Upper lobe of left lung (tissue), 6 donors: Measurements from ENCODE around the gene PRR14. TPM values are rescaled to one million over a fixed set of nuclear protein-coding genes. Genes with fewer than 3 reads are reported as not detected.

Experiments used
- ATAC-seq, 2 donors: fragments of 200-7000 bp; cut with Tn5 transposase; one replicate each; pipeline ENCODE4 v1.9.1; 2022; ENCODE audit warnings: mild to moderate bottlenecking in 2 of 2, moderate library complexity in 2 of 2; ENCODE audit not compliant: low FRiP score in 2 of 2
- DNase-seq, 2 donors: peaks; one replicate each; pipeline ENCODE4 v3.0.0-alpha.2; 2019 to 2020
- H3K27ac ChIP-seq, 4 donors: fragments of 200-600 bp; sonication (generic); one replicate each; pipeline ENCODE4 v1.5.1; 2016 to 2019
- H3K27me3 ChIP-seq, 4 donors: fragments of 200-600 bp; sonication (generic); one replicate each; pipeline ENCODE4 v1.5.1; 2017 to 2019
- H3K36me3 ChIP-seq, 4 donors: fragments of 200-600 bp; sonication (generic); one replicate each; pipeline ENCODE4 v1.5.1; 2016 to 2019
- H3K4me1 ChIP-seq, 4 donors: fragments of 200-600 bp; sonication (generic); one replicate each; pipeline ENCODE4 v1.5.1; 2018 to 2019
- H3K4me3 ChIP-seq, 4 donors: fragments of 200-600 bp; sonication (generic); one replicate each; pipeline ENCODE4 v1.5.1; 2017 to 2019; ENCODE audit warnings: mild to moderate bottlenecking in 2 of 4, moderate library complexity in 1 of 4
- H3K9me3 ChIP-seq, 4 donors: fragments of 200-600 bp; sonication (generic); one replicate each; pipeline ENCODE4 v1.5.1; 2018 to 2019
- EP300 ChIP-seq, 4 donors: sonication (generic); formaldehyde crosslinking; IDR thresholded peaks; one replicate each; pipeline ENCODE4 v1.5.1; 2017; ENCODE audit warnings: antibody characterized with exemption in 4 of 4, control low read depth in 2 of 4
- POLR2A ChIP-seq, 4 donors: fragments of 450-650 bp; IDR thresholded peaks; one replicate each; pipeline ENCODE4 v1.5.1; 2016 to 2017; ENCODE audit warnings: antibody characterized with exemption in 4 of 4, mild to moderate bottlenecking in 2 of 4
- POLR2AphosphoS5 ChIP-seq, 2 donors: sonication (generic); formaldehyde crosslinking; IDR thresholded peaks; one replicate each; pipeline ENCODE4 v1.5.1; 2017; ENCODE audit warnings: antibody characterized with exemption in 2 of 2
- WGBS, 2 donors: methylation state at CpG; one replicate each; pipeline ENCODE4 v1.1.5; 2017 to 2018; 5-methylcytosine and 5-hydroxymethylcytosine counted together
- total RNA-seq, 6 donors: library from RNA; depleted of rRNA in 4 of 6; stranded (reverse); fragments of >200 nt in 4 of 6; gene quantifications; one replicate each; pipeline versions ENCODE4 v1.1.0 to v1.2.1, GENCODE V29; 2016 to 2021
- TF ChIP-seq, protein P1 (sequence below), 6 experiments: fragments of 450-650 bp in 4 of 6; fragments of 200-600 bp in 2 of 6; sonication (generic) in 2 of 6; IDR thresholded peaks; one replicate each; pipeline ENCODE4 v1.5.1; 2016 to 2019; ENCODE audit warnings: antibody characterized with exemption in 6 of 6
- donor health status: DM: no; HTN: no; CAD: no; lungs with moderate emphysema.
- donor health status: DM: no; HTN: yes; CAD: no; lungs with severe emphysema.

Gene PRR14
- total RNA-seq, 6 donors from 2014 or later = 34.5 to 160 (median 54.9) TPM

DNA sequence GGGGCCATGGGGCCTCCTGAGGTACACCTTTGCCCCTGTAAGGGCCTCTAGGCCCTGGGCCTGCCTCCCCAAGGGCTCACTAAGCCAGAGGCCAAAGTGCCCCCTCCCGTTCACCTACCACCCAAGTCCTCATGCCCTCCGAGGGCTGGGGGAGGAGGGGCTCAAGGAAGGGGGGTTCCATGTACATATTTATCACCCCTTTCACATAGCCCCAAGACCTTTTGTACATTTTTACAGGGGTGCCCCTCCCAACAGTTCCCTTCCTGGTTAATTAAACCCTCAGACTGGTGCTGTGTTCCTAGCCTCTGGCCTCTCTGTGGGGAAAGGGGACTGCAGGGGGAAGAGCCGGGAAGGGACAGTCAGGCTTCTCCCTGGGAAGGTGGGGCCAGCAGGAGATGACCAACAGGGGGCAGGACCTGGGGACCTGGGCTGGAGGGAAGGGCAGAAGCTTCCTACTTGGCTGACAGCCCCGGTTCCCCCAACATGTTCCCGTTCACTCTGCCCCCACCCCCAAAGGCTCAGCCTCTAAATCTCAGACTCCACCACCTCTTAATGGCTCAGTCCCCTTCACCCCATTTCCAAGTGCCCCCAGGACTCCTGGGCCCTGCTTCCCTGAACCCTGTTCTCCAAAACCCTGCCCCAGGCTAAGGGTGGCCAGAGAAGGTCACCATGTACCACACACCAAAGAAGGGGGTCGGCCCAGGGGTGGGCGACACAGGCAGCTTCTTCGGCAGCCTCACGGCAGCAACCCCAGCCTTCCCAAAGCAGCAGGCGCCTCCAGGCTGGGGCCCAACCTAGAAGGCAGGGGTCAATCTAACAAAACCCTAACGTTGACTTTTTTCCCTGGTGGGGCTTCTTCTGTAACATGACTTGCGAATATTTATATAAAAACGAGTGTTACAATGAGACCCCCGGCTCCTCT, 19.4 kb downstream of the PRR14 start:
- Histone ChIP-seq H3K27ac (no peak overlapping the region), H3K36me3 (peaks cover 42 to 59% (median 57%) of the 10 kb centered on the region in 4 donors), H3K4me1 (no peaks in the 10 kb centered on the region), H3K4me3 (no peak overlapping the region), H3K27me3 (no peaks in the 10 kb centered on the region), H3K9me3 (no peaks in the 10 kb centered on the region)
- ATAC-seq = peak in 1 of 2 donors; percentile 7
- DNase-seq = no peak
- WGBS, 2 donors = 81 to 84% methylated on average over 13 to 14 of the region's 14 CpGs
- TF ChIP-seq POLR2A (IDR thresholded peaks at IDR 0.05) (no peak), EP300 (IDR thresholded peaks at IDR 0.05) (no peak), POLR2AphosphoS5 (IDR thresholded peaks at IDR 0.05) (no peak)
- TF ChIP-seq, protein P1, sequence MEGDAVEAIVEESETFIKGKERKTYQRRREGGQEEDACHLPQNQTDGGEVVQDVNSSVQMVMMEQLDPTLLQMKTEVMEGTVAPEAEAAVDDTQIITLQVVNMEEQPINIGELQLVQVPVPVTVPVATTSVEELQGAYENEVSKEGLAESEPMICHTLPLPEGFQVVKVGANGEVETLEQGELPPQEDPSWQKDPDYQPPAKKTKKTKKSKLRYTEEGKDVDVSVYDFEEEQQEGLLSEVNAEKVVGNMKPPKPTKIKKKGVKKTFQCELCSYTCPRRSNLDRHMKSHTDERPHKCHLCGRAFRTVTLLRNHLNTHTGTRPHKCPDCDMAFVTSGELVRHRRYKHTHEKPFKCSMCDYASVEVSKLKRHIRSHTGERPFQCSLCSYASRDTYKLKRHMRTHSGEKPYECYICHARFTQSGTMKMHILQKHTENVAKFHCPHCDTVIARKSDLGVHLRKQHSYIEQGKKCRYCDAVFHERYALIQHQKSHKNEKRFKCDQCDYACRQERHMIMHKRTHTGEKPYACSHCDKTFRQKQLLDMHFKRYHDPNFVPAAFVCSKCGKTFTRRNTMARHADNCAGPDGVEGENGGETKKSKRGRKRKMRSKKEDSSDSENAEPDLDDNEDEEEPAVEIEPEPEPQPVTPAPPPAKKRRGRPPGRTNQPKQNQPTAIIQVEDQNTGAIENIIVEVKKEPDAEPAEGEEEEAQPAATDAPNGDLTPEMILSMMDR (IDR thresholded peaks at IDR 0.05) = no peak

DNA sequence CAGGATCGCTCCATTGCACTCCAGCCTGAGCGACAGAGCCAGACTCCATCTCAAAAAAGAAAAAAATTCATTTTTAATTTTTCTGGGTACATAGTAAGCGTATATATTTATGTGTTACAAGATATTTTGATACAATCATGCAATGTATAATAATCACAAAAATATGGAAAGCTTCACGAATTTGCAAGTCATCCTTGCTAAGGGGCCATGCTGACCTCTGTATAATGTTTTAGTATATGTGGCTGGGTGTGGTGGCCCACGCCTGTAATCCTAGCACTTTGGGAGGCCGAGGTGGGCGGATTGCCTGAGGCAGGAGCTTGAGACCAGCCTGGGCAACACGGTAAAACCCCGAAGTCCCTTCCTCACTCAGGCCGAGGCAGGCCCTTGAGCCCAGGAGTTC, 24.4 kb downstream of the PRR14 start:
- H3K36me3 ChIP-seq = peaks cover 0 to 11% (median 7%) of the 10 kb centered on the region in 4 donors
- no peak overlapping the region for H3K4me3 ChIP-seq
- H3K27ac ChIP-seq = no peak overlapping the region
- TF ChIP-seq EP300 (IDR thresholded peaks at IDR 0.05) (no peak), POLR2A (IDR thresholded peaks at IDR 0.05) (no peak), POLR2AphosphoS5 (IDR thresholded peaks at IDR 0.05) (no peak)
- TF ChIP-seq, protein P1 (IDR thresholded peaks at IDR 0.05) = no peak
- DNase-seq (no peak), ATAC-seq (no peak)
- H3K27me3 ChIP-seq = no peaks in the 10 kb centered on the region
- 90% methylated on average over 10 of the region's 10 CpGs for WGBS, 2 donors
- H3K4me1 ChIP-seq = no peaks in the 10 kb centered on the region
- no peaks in the 10 kb centered on the region for H3K9me3 ChIP-seq

DNA sequence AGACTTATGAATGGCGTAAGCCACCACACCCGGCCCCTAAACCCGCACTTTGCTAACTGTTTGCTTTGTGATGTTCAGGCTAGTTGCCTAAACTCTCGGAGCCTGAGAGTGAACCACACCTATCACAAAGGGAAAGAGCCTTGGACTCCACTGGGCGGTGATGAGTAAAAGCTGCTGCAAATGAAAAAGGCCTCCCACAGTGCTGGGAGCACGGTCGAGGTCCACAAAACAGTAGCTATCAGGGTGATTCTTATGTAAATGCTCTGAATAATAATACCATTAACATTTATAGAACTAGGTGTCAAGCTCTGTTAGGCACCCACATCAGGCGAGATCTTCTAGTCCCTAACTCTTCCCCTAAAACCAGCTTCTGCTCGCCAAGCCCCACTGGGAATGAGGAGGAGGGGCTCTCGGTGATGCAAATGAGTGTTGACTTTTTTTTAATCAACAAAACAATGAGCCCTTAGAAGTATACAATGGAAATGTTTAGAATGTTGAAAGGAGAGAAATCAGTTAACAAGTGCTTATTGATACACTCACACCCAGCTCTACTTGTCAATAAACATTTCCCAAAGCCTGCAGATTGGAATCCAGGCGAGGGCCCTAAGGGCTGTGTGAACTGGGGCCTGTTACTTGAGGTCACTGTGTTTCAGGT, 27.3 kb downstream of the PRR14 start:
- WGBS, 2 donors = 80 to 82% methylated on average over 11 of the region's 11 CpGs
- no peak for DNase-seq
- Histone ChIP-seq H3K27ac (no peak overlapping the region), H3K4me3 (no peak overlapping the region), H3K4me1 (no peaks in the 10 kb centered on the region), H3K9me3 (no peaks in the 10 kb centered on the region), H3K36me3 (no peaks in the 10 kb centered on the region), H3K27me3 (no peaks in the 10 kb centered on the region)
- no peak for TF ChIP-seq POLR2A (IDR thresholded peaks at IDR 0.05)
- TF ChIP-seq, protein P1 (IDR thresholded peaks at IDR 0.05) = no peak
- no peak for ATAC-seq

DNA sequence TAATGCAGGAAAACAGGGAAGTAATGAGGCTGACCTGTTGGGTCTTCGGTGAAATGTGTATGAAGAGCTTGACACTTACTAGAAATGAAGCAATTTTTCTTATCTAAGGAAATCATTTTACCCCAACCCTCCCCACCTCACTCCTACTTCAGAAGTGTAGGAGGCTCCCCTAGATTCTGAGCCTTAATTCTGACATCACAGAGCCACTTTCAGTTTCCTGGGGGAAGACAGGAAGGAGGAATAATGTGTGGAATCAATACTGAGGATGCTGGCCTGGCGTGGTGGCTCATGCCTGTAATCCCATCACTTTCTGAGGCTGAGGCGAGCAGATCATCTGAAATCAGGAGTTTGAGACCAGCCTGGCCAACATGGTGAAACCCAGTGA, 27.8 kb downstream of the PRR14 start:
- TF ChIP-seq POLR2A (IDR thresholded peaks at IDR 0.05) = no peak
- TF ChIP-seq EP300 (IDR thresholded peaks at IDR 0.05) = no peak
- TF ChIP-seq POLR2AphosphoS5 (IDR thresholded peaks at IDR 0.05) = no peak
- TF ChIP-seq, protein P1 (IDR thresholded peaks at IDR 0.05) = no peak
- WGBS, 2 donors = 79 to 80% methylated on average over 3 of the region's 3 CpGs
- no peak for ATAC-seq

More for the DNA sequence above, 27.8 kb downstream of the PRR14 start:
- no peak overlapping the region for H3K4me3 ChIP-seq
- no peaks in the 10 kb centered on the region for H3K27me3 ChIP-seq
- H3K36me3 ChIP-seq = no peaks in the 10 kb centered on the region
- no peak overlapping the region for H3K27ac ChIP-seq
- no peaks in the 10 kb centered on the region for H3K9me3 ChIP-seq
- no peaks in the 10 kb centered on the region for H3K4me1 ChIP-seq
- DNase-seq = no peak
